Measurements from ENCODE around the gene POMT1.

The POMT1 gene

GRCh38 chr9:131500939-131501541, 1.7 kb upstream of the POMT1 start (continued):
- TF ChIP-seq KLF17 (tag by site-specific recombination; IDR thresholded peaks at IDR 0.05) (no peak; the same call in 1 of the 2 replicates), ZNF660 (tag by site-specific recombination; IDR thresholded peaks at IDR 0.05) (no peak), ZBTB44 (tag by site-specific recombination; IDR thresholded peaks at IDR 0.05) (peak; percentile 51; the same call in 1 of the 2 replicates), ZNF596 (tag by site-specific recombination; IDR thresholded peaks at IDR 0.05) (no peak), MEIS1 (CRISPR knock-in tag; IDR thresholded peaks at IDR 0.05; ENCODE audit: borderline replicate concordance) (no peak), ZNF610 (tag by site-specific recombination; IDR thresholded peaks at IDR 0.05; ENCODE audit: borderline replicate concordance) (no peak), PATZ1 (tag by site-specific recombination; IDR thresholded peaks at IDR 0.05) (peak; percentile 75), ZBTB49 (tag by site-specific recombination; IDR thresholded peaks at IDR 0.05; ENCODE audit: low read depth) (no peak), ZNF48 (tag by site-specific recombination; IDR thresholded peaks at IDR 0.05) (no peak), ZNF138 (tag by site-specific recombination; IDR thresholded peaks at IDR 0.05; ENCODE audit: borderline replicate concordance) (no peak), OSR2 (tag by site-specific recombination; IDR thresholded peaks at IDR 0.05) (peak; percentile 41; the same call in 1 of the 2 replicates), ZNF394 (tag by site-specific recombination; IDR thresholded peaks at IDR 0.05; ENCODE audit: borderline replicate concordance) (peak; percentile 11; the same call in 1 of the 2 replicates), OVOL3 (tag by site-specific recombination; IDR thresholded peaks at IDR 0.05) (no peak), ZNF580 (tag by site-specific recombination; IDR thresholded peaks at IDR 0.05) (no peak), TCF7L2 (IDR thresholded peaks at IDR 0.05; ENCODE audit: borderline replicate concordance, low read depth, low read length) (no peak), ZNF155 (tag by site-specific recombination; IDR thresholded peaks at IDR 0.05) (no peak), ZNF549 (tag by site-specific recombination; IDR thresholded peaks at IDR 0.05) (no peak), ZNF248 (tag by site-specific recombination; IDR thresholded peaks at IDR 0.05) (no peak), ZNF221 (tag by site-specific recombination; IDR thresholded peaks at IDR 0.05; ENCODE audit: borderline replicate concordance) (no peak), ZNF10 (tag by site-specific recombination; IDR thresholded peaks at IDR 0.05) (no peak), SP7 (tag by site-specific recombination; IDR thresholded peaks at IDR 0.05) (peak; percentile 86), BCL11B (tag by site-specific recombination; IDR thresholded peaks at IDR 0.05; ENCODE audit: low read depth) (no peak), RBAK (tag by site-specific recombination; IDR thresholded peaks at IDR 0.05) (no peak), ZNF132 (tag by site-specific recombination; IDR thresholded peaks at IDR 0.05; ENCODE audit: borderline replicate concordance) (no peak), IKZF3 (tag by site-specific recombination; IDR thresholded peaks at IDR 0.05) (no peak), AEBP2 (tag by site-specific recombination; IDR thresholded peaks at IDR 0.05; ENCODE audit: borderline replicate concordance) (no peak), SETDB1 (IDR thresholded peaks at IDR 0.05; ENCODE audit: insufficient read length, low read length) (no peak)
